SU-DHL-6 (cell line): ENCODE results near the gene VAPA.

Experiments
- H2AFZ ChIP-seq: fragments of 200-600 bp; sonication (generic); 2 replicates; pipeline ENCODE4 v1.6.1; 2014; ENCODE audit warnings: low read depth, mild to moderate bottlenecking, moderate library complexity, mixed read lengths, antibody characterized with exemption, low read length; ENCODE audit not compliant: severe bottlenecking
- H3F3A ChIP-seq: fragments of 200-600 bp; shearing (Covaris generic); 2 replicates; pipeline ENCODE4 v1.6.0; 2016; ENCODE audit warnings: antibody characterized with exemption, mild to moderate bottlenecking; ENCODE audit not compliant: insufficient read depth
- H3K27ac ChIP-seq: fragments of 200-600 bp; sonication (generic); 2 replicates; pipeline ENCODE4 v1.5.1; 2016; ENCODE audit warnings: low read depth, mild to moderate bottlenecking, low read length, moderate library complexity, mixed read lengths
- H3K27me3 ChIP-seq: fragments of 200-600 bp; sonication (generic), shearing (Covaris generic); 2 replicates; pipeline ENCODE4 v1.6.0; 2014; ENCODE audit warnings: mild to moderate bottlenecking, low read length
- H3K36me3 ChIP-seq: fragments of 200-600 bp; sonication (generic); 2 replicates; pipeline ENCODE4 v1.6.1; 2014; ENCODE audit warnings: mild to moderate bottlenecking, low read length, mixed read lengths
- H3K4me2 ChIP-seq: fragments of 300-600, 200-600 bp; shearing (Covaris generic), sonication (generic); 2 replicates; pipeline ENCODE4 v1.6.0; 2014; ENCODE audit warnings: low read length, low read depth, mild to moderate bottlenecking; ENCODE audit not compliant: poor library complexity, severe bottlenecking
- H3K4me3 ChIP-seq: fragments of 200-600 bp; sonication (generic); 2 replicates; pipeline ENCODE4 v1.5.1; 2014; ENCODE audit warnings: antibody characterized with exemption, low read length, mild to moderate bottlenecking, mixed read lengths; ENCODE audit not compliant: insufficient read depth, poor library complexity, severe bottlenecking
- H3K79me2 ChIP-seq: fragments of 200-600 bp; sonication (generic); 2 replicates; pipeline ENCODE4 v1.6.1; 2014; ENCODE audit warnings: mild to moderate bottlenecking, low read length, moderate library complexity; ENCODE audit not compliant: insufficient read depth
- H3K9ac ChIP-seq: fragments of 200-600 bp; sonication (generic); 2 replicates; pipeline ENCODE4 v1.7.0; 2014; ENCODE audit warnings: mild to moderate bottlenecking, low read length
- H3K9me2 ChIP-seq: fragments of 200-600 bp; sonication (generic); replicated peaks from 2 replicates; pipeline ENCODE4 v1.6.1; 2014; ENCODE audit warnings: low read length; ENCODE audit not compliant: insufficient read depth
- H3K9me3 ChIP-seq: fragments of 200-600 bp; sonication (generic); 2 replicates; pipeline ENCODE4 v1.6.1; 2014; ENCODE audit warnings: low read length, mixed read lengths; ENCODE audit not compliant: insufficient read depth
- H4K20me1 ChIP-seq: fragments of 200-600 bp; sonication (generic); 2 replicates; pipeline ENCODE4 v1.6.1; 2014; ENCODE audit warnings: low read depth, mild to moderate bottlenecking, antibody characterized with exemption, low read length, moderate library complexity, mixed read lengths
- EZH2phosphoT487 ChIP-seq: fragments of 200-600 bp; sonication (generic), shearing (Covaris generic); conservative IDR thresholded peaks from 2 replicates; pipeline ENCODE4 v1.6.1; 2018; ENCODE audit warnings: mild to moderate bottlenecking, antibody characterized with exemption, low read length, moderate library complexity, mixed read lengths
- TF ChIP-seq, protein P1 (sequence below): fragments of 200-600 bp; sonication (generic); IDR thresholded peaks from one replicate; pipeline ENCODE4 v1.5.1; 2017; ENCODE audit warnings: antibody characterized with exemption, mild to moderate bottlenecking, low read length, moderate library complexity; ENCODE audit not compliant: insufficient read depth, poor library complexity, severe bottlenecking

Gene VAPA

GRCh38 chr18:9952633-9953416, 39.0 kb downstream of the VAPA start:
- no peak for TF ChIP-seq EZH2phosphoT487
- TF ChIP-seq, protein P1, sequence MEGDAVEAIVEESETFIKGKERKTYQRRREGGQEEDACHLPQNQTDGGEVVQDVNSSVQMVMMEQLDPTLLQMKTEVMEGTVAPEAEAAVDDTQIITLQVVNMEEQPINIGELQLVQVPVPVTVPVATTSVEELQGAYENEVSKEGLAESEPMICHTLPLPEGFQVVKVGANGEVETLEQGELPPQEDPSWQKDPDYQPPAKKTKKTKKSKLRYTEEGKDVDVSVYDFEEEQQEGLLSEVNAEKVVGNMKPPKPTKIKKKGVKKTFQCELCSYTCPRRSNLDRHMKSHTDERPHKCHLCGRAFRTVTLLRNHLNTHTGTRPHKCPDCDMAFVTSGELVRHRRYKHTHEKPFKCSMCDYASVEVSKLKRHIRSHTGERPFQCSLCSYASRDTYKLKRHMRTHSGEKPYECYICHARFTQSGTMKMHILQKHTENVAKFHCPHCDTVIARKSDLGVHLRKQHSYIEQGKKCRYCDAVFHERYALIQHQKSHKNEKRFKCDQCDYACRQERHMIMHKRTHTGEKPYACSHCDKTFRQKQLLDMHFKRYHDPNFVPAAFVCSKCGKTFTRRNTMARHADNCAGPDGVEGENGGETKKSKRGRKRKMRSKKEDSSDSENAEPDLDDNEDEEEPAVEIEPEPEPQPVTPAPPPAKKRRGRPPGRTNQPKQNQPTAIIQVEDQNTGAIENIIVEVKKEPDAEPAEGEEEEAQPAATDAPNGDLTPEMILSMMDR, result no peak
- Histone ChIP-seq H4K20me1 (0 out of 2 replicates have a peak, but pooled peaks cover 2% of the 10 kb centered on the region), H3K9ac (no peak overlapping the region), H2AFZ (no peak overlapping the region), H3K36me3 (peaks cover 20% of the 10 kb centered on the region; the same call in 1 of the 2 replicates), H3K4me2 (no peak overlapping the region), H3K27me3 (no peaks in the 10 kb centered on the region), H3K9me2 (no peaks in the 10 kb centered on the region), H3K4me3 (no peak overlapping the region), H3F3A (no peaks in the 10 kb centered on the region), H3K79me2 (no peaks in the 10 kb centered on the region; the same call in 1 of the 2 replicates), H3K9me3 (no peaks in the 10 kb centered on the region), H3K27ac (no peak overlapping the region)

- Histone ChIP-seq H3K4me3 (no peak overlapping the region), H3F3A (peaks cover 5% of the 10 kb centered on the region; the same call in 1 of the 2 replicates), H3K27me3 (no peaks in the 10 kb centered on the region), H3K27ac (no peak overlapping the region), H3K9me3 (no peaks in the 10 kb centered on the region), H3K9me2 (no peaks in the 10 kb centered on the region), H3K4me2 (no peak overlapping the region), H3K79me2 (no peaks in the 10 kb centered on the region), H4K20me1 (peaks cover 4% of the 10 kb centered on the region; the same call in 1 of the 2 replicates), H3K9ac (no peak overlapping the region), H3K36me3 (peaks cover 6% of the 10 kb centered on the region; the same call in 1 of the 2 replicates), H2AFZ (no peak overlapping the region)
- TF ChIP-seq, protein P1, result no peak
- no peak for TF ChIP-seq EZH2phosphoT487
Measured at GRCh38 chr18:9958861-9959399, 45.1 kb downstream of the VAPA start.

- Histone ChIP-seq H3K4me3 (no peak overlapping the region), H2AFZ (no peak overlapping the region), H3K4me2 (no peak overlapping the region), H3K27ac (no peak overlapping the region), H3K9ac (no peak overlapping the region), H4K20me1 (peaks cover 4% of the 10 kb centered on the region; the same call in 1 of the 2 replicates), H3K9me2 (no peaks in the 10 kb centered on the region), H3K27me3 (no peaks in the 10 kb centered on the region), H3F3A (peaks cover 5% of the 10 kb centered on the region; the same call in 1 of the 2 replicates), H3K79me2 (no peaks in the 10 kb centered on the region), H3K9me3 (no peaks in the 10 kb centered on the region), H3K36me3 (no peaks in the 10 kb centered on the region; the same call in 1 of the 2 replicates)
- TF ChIP-seq, protein P1, result no peak
- no peak for TF ChIP-seq EZH2phosphoT487
Measured at GRCh38 chr18:9959564-9959963, 45.7 kb downstream of the VAPA start.
